HG03442 (cell line): Measurements from ENCODE around the gene ZNRF1.

ENCODE experiments used
- ATAC-seq: cut with Tn5 transposase; IDR thresholded peaks from one replicate; pipeline ENCODE4 v1.9.1; 2021; ENCODE audit warnings: mild to moderate bottlenecking, moderate library complexity; ENCODE audit not compliant: unreplicated experiment

ZNRF1 gene

DNA sequence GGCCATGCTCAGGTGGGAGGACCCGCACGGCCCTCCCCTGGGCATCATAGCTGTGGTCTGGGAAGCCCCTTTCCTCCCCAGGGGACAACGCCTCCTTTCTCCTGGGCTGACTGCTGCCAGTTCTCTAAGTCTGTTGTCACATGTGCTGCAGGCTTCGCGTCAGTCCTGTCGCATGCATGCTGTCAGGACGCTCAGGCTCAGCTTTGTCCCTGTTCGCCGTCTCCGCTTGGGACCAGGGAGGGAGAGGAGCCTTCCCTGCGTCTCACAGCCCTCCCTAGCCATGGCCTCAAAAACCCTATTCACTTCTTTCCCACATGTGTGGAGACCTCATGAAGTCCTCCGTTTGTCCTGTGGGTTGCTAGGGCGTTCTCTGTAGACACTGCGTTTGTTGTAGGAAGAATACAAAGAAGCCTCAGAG is 96.4 kb downstream of the ZNRF1 start:
- ATAC-seq = no peak

DNA sequence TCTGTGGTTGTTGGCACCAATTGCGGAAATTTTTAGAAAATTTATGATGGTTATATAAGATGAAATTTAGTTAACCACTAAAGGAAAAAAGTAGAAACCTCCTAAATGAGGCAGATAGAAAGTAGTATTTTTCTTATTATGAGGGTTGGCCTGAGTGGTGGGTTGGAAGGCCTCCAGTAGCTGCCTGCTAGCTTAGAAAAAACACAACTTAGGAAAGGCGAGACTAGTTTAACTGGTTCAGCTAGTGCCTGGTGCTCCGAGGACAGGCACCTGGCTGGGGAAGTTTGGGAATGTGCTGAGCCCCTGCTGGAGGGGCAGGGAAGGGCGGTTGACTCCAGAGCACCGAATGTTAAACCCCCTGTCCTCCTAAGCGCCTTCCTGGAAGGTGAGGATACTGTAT is 97.8 kb downstream of the ZNRF1 start:
- no peak for ATAC-seq

DNA sequence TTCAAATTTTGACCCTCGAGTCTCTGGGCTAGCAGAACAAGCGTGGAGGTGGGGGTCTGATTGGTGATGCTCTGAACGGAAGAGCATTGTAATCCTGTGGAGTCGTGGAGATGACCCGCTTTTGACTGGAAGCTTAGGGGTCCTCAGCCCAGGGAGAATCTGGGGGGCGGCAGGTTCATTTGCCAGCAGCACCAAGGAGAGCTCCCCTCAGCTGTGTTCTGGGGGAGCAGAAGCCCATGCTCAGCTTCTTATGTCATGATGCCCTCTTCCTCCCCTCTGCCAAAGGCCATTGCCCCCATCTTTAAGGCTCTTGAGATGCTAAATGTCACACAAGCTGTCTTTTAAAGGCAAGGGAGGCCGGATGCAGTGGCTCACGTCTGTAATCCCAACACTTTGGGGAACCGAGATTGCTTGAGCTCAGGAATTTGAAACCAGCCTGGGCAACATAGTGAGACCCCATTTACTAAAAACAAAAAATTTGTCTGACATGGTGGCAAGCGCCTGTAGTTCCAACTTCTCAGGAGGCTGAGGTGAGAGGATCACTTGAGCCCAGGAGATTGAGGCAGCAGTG is 98.5 kb downstream of the ZNRF1 start:
- no peak for ATAC-seq

DNA sequence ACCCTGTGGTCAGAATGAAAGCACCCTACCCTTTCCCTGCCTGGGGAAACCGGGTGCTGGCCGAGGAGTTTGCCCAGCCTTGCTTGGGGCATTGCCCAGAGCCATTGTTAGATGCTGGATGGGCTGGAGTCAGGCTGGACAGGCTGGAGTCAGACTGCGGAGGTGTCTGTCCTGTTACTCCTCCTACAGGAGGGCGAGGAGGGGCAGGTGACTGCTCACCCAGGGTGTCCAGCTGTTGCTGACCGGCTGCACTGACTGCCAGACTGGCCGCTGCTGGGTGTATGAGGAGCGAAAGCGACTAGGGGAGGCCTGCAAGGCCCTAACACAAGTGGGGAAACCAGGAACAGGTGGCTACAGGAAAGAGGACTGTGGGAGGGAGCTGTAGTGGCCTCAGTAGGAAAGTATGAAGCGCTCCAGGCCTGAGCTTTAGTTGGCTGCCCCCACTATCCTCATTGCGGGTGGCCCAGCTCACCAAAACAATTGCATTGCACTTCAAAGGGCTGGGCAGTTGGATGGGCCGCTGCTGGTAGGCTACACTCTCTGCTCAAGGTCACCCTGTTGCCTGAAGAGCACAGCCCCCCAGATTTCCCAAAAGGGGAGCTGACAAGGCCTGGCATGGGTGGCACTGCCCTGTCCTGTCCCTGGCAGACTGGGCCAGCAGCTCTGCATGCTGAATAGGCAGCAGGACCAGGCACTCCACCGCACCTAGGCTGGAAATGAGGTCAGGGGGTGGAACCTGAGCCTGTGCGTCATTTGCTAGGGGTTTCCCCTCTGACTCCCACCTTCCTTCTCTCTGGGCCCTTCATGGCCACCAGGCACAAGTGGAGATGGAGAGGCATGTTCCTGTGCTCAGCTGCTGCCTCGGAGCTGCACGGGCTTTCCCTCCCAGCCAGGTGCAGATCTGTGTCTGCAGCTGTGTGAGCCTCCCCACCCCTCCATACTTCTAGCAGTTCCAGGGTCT is 99.4 kb downstream of the ZNRF1 start:
- ATAC-seq = peak; percentile 52

DNA sequence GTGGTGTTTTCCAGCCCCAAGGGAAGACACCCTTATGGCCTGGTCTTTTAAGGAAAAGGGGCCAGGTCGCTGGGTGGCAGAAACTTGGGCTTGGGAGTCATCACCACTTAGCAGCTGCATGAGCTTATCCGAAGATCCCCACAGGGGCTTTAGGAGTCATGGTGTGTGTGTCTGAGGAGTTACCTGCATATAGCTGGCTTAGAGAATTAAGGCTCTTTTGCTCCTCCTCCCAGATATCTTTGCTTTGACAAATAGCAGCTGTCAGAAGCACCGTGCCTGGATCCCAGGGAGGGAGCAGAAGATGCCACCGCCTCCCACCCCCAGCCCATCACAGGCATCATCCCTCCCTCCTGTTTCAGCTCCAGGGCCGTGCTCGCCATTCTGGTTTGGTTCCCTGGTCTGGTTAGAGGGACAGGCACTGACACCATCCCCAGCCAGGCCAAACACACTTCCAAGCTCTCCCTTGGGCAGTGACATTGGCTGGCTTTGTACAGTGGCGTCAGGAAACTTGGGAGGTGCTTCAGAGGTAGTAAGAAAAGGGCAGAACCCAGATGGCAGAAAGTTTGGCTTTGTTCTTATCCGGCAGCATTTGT is 100.3 kb downstream of the ZNRF1 start:
- ATAC-seq = no peak

GRCh38 chr16:75099738-75100602 is 101.1 kb downstream of the ZNRF1 start:
- no peak for ATAC-seq

- no peak for ATAC-seq
These were observed 101.8 kb downstream of the ZNRF1 start for GRCh38 chr16:75100603-75100990.

GRCh38 chr16:75101635-75102034 is 102.8 kb downstream of the ZNRF1 start:
- no peak for ATAC-seq

GRCh38 chr16:75102595-75102994 is 103.8 kb downstream of the ZNRF1 start:
- ATAC-seq = no peak

DNA sequence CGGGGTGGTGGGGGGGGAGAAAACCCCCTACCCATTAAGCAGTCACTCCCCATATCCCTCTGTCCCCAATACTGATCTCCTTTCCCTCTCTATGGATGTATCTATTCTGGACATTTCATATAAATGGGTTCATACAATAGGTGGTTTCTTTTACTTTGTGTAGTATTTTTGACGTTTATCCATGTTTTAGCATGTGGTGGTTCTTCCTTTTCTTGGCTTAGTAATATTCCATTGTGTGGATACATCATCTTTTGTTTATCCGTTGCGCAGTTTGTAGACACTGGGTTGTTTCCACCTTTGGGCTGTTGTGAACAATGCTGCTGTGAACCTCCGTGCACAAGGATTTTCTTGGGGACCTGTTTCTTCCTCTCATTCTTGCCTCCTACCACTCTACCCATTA is 105.2 kb downstream of the ZNRF1 start:
- ATAC-seq = no peak

GRCh38 chr16:75104836-75105235 is 106.0 kb downstream of the ZNRF1 start:
- ATAC-seq = no peak

DNA sequence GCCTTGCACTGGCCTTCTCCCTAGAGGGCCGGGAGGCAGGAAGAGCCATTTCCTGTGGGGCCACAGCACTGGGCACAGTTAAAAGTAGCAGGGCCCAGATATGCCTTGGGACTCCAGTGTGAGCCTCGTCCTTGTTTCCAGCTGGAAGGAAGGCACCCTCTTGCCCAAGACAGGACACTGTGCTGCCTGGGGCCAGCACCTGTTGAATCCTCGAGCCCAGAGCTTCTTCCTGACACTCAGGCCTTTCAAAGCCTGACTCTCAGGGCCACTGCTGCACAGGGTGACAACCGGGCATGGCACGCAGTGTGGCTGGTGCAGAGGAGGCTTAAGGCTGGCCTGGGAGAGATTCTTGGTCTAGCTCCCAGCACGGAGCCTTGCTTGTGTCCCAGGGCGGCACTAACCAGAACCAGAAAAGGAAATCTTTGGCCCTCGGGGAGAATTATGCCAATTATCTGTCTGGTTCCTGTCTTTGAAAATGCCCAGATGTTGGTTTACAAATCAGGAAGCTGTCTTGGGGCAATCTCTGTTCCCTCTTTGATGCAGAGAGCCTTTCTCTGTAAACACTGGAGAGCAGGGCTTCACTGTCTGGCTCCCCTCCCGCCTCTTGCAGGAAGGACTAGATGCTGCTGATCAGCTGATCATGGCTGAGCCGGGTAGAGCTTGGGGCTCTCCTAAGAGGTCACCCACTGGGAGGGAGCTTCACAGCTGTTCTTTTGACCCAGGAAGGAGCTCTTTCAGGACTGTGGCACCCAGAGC is 106.7 kb downstream of the ZNRF1 start:
- no peak for ATAC-seq

- ATAC-seq = no peak
These were observed 107.8 kb downstream of the ZNRF1 start for GRCh38 chr16:75106351-75107274.

DNA sequence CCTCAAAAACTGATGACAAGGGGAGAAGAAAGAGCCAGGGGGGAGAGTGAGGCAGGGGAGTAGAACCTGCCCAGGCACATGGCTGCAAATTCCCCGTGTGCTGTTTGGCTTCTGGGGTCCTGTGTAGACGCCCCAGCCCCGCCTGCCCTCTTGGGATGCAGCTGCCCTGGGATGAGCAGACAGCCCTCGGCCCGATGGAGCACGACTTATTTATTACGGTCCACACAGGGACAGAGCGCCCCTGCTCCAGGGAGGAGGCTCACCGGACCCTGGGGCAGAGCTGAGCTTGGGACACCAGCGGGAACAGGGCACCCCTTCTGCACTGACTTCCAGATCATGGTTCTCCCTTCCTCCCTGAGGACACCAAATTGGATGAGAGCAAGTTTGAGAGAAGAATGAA is 108.7 kb downstream of the ZNRF1 start:
- ATAC-seq = no peak

DNA sequence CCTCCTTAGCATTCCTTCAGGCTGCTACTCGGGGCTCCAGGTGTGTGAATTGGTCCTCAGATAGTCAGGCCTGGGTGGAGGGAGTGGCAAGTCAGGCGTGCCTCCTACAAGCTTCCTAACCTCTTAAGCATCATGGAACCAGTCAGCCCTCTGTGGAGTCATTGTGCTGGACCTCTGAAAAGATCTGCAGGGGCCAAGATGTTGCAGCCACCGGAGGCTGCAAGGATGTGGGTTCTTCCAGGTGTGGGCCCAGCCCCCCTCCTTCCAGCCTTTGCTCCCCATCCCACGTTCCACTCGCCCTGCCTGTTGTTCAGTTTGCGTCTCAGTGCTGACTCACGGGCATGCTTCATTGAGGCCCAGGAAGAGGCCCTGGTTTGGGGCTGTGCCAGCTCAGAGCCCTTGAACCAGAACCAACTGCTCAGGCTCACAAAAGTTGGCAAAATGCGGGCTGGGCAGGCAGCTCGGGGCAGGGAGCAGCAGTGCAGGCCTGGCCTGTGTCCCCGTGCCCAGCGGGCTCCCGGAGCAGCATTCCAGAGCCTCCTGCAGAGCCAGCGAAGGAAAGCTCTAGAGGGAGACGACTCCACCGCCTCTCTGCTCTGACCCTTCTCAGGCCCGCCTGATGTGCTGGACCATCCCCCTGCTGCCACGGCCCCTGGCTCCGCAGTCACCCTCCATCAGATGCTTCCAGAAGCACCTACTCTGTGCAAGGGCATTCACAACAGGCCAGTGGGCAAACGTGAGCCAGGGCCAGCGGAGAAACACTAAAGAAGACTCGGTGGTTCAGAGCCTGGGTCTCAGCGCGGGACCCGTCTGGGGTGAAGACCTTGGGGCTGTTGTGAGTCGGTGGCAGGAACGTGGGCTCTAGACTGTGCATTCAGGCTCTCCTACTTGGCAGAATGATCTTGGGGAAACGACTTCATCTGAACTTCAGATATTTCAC is 110.2 kb downstream of the ZNRF1 start:
- ATAC-seq = peak; percentile 46

- ATAC-seq = no peak
These were observed 111.0 kb downstream of the ZNRF1 start for GRCh38 chr16:75109732-75110243.

DNA sequence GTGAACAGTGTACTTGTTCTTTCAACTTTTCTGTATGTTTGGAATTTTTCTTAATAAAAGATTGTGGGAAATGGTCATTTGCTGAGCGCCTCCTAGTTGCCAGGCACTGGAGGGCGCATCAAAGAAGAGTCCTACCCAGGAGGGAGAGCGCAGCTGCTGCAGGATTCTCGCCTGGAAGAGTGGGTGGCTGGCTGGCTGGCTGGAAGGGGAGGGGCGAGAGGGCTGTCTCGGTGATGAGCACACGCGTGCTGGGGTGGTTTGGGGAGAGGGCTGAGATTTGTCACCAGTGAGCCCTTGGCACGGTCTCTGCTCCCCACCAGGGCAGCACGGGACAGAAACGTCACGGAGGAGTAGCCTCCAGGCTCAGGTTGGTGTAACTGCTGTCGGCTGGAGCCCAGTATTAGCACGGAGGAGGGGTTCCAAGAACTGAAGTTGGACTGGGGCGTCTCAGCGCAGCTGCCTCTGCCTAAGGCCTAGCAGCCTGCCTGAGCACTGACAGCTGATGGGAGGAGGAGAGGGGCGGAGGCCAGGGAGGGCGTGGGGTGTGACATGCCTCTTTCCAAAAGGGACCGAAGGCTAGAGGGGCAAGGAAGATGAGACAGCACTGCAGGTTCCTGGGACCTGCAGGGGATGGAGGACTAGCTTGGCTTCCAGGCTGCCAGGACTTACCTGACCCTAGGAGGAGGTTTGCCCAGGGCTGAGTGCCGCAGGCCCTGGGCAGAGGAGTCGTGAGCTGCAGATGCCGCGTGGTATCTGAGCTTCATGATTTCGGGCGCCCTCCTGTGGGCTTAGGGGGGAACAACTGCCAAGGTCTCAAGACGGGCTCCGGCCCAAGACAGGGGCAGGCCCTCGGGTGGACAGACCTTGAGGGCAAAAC is 112.1 kb downstream of the ZNRF1 start:
- peak; percentile 71 for ATAC-seq
